GM19099 (cell line): ENCODE measurements around the gene SCGB3A2.

Source experiments
- POLR2A ChIP-seq: IDR thresholded peaks from 3 replicates; pipeline ENCODE4 v1.6.1; 2011; ENCODE audit warnings: low read depth; ENCODE audit not compliant: insufficient read length; ENCODE audit errors: extremely low read depth

The SCGB3A2 gene

GRCh38 chr5:147878066-147878759 is at the start of gene SCGB3A2:
Gene SCGB3A2, plus strand, starts transcription at chr5:147878711. Its CDS starts 93 bp downstream, at chr5:147878804.
- TF ChIP-seq POLR2A = no peak

GRCh38 chr5:147830035-147830434 is 48.5 kb upstream of the SCGB3A2 start:
- TF ChIP-seq POLR2A = no peak

DNA sequence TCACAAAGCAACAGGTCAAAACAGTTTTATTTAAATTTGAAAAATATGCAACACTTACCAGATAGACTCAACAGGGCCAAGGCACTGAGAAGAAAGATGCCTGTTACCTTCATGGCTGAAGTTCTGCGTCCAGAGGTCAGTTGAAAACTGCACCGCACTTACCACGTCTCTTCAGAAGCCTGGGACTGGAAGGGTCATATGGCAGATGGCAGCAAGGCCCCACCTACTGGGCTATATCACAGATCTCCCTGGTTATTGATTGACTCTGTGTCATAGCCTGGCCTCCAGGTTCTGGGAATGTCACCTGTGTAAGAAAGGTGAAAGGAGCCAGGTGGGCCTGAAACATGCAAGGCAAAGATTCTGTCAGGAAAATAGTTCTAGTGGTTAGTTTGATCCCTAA is 47.0 kb upstream of the SCGB3A2 start, which contains the start of gene SPINK1:
SPINK1 (minus strand) TSS at position 207 of the 400 bp plus-strand sequence; CDS start at position 113, 94 bp downstream.
- no peak for TF ChIP-seq POLR2A

DNA sequence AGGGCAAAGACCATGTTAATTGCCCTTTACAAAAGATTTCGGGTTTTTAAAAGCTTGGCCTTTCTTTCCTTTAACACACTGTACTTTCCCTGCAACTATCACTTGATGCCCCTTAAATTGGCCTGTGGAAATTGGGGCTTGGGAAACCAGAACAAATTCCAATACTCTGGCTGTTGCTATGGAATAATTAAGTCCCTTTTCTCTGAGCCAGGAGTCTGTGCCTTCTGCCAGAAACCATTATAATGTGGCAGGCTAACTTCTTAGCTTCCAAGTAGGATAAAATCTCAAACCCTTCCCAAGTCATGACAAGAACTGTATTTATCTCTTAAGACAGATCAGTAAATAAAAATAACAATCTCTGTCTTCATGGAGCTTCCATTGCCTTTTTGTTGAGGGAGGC is 46.0 kb upstream of the SCGB3A2 start:
- TF ChIP-seq POLR2A = no peak

- TF ChIP-seq POLR2A = no peak
Observed at GRCh38 chr5:147835386-147835798, 43.1 kb upstream of the SCGB3A2 start.

DNA sequence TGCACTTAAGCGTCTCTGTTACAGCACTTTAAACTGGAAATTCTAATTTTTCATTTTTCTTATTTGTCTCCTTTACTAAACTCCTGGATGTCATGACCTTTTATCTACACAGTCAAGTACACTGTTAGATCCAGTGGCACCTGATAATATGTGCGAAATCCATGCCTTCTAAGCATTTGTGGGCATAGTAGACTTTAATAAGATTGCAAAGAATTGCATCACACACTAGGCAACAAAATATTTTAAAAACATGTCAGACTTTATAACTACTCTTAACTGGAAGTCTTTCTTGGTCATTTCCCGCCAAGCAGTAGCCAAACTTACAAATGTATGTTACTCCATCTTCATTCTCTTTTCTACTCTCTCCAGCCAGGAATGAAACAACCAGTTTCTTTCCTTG is 42.1 kb upstream of the SCGB3A2 start:
- no peak for TF ChIP-seq POLR2A

DNA sequence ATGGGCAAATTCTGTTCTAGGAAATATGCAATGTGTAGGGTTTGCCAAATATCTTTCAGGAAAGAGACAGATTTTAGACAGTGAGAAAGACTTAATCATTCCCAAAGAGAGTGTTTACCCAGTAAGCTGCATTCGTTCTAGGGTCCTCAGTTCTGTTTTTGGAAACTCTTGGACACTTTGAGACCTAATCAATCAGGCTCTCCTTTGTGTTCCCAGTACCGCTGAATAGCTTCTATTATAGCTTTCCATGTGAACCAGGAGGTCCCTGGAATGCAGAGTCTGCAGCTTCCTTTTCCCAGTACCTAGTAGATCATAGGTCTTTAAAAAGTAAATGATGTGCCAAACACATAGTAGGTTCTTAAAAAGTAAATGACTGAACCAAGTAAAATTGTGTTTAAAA is 35.6 kb upstream of the SCGB3A2 start:
- TF ChIP-seq POLR2A = no peak

GRCh38 chr5:147844846-147845245 is 33.7 kb upstream of the SCGB3A2 start:
- TF ChIP-seq POLR2A = no peak

- no peak for TF ChIP-seq POLR2A
Observed at GRCh38 chr5:147845618-147846017, 32.9 kb upstream of the SCGB3A2 start.

DNA sequence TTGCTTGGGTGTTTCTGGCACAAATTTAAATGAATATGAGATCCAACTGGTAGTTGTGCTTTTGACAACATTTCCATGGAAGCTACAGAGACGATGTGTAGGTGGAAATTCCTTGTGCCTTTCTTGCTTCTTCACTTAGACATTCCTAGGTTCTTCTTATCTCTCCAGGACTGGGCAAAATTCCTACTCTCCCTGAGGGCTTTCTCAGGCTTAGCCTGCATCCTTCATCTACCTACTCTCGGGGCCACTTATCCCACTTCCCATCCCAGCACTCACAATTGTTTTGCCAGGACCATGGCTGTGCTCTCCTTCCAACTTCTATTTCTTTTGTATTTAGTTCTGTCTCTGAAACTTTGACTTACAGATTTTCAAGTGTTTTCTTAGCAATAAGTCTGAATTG is 29.3 kb upstream of the SCGB3A2 start:
- no peak for TF ChIP-seq POLR2A

DNA sequence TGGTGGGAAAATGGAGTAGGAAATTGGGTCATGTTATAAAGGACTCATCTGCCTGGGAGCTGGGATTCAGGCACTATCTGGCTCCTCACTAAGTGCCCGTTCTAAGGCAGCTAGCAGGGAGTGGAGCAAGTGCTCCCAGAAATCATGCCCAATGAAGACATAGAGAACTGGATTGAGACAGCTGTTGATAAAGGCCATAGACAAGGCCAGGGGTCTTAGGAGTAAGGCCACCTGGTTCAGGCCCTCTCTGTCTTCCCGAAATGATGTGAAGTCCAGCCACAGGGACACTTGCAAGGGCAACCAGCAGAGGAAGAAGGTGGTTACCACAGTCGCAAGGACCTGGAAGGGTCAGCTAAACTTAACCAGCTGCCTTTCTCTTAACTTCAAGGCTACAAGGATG is 26.9 kb upstream of the SCGB3A2 start:
- TF ChIP-seq POLR2A = no peak

DNA sequence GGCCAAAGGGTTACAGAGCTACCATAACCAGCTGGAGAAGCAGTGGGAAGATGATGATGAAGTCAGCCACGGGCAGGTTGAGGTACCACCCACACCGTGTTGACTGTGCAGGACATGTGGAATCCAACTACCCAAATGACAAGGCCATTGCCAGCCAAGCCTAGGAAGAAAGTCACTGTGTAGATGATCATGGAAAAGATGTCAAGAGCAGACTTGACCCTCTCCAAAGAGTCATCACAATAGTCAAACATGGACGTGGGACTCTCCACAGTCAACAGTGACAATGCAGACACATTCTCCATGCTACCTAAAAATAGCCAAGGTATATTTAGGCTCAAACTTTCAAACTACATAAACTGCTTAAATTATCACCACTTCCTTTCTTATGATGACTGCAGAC is 26.1 kb upstream of the SCGB3A2 start:
- no peak for TF ChIP-seq POLR2A

DNA sequence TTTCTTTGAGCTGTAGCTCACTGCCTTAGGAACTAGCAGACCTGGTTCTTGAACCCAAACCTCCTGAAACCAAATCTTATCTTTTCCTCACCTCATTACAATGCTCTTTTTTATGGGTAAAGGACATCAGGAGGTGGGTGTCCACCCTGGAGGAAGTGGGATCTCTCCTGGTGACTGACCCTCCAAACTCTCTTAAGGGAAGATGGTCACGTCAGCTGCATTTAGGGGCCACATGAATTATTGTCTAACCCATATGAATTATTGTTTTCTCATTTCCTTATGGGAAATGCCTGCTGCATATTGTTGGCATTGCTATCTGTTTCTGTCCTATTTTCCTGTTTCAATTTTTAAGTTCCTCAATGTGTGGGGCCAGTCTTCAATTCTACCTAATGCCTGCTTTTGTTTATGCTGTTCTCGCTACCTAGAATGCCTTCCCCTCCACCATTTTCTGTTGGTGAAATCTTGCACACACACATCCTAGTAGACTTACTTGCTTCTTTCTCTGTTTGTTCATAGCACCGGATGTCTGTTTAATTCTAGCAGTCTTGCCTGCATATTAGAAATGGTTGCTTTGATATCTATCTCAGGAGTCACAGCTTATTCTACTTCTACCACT is 25.0 kb upstream of the SCGB3A2 start:
- no peak for TF ChIP-seq POLR2A

DNA sequence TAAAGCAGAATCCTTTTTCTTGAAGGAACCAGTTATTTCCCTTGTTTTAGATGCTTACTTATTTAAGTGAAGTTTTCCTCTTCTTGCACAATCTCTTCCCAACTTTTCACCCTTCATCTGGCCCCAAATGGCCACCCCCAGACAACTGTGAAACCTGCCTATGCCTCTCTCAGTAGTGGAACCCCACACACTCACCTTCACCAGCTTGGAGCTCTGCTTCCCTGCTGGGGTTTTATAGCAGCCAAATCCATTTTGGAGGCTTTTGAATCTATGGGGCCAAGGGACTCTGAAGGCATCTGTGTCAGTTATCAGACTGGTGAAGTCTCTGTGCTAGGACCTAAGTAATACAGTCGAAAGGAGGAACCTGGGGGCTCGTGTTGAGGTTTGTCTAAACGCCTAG is 24.2 kb upstream of the SCGB3A2 start:
- TF ChIP-seq POLR2A = no peak

- no peak for TF ChIP-seq POLR2A
Observed at GRCh38 chr5:147854894-147855773, 23.4 kb upstream of the SCGB3A2 start.

- TF ChIP-seq POLR2A = no peak
Observed at GRCh38 chr5:147855774-147856069, 22.8 kb upstream of the SCGB3A2 start.
